NCI-H2107 treated with DMSO at 0.1 percent for 48 hours (cell line): ENCODE results near the gene TOX2.

Source experiments
- DNase-seq: peaks from one replicate; lab custom pipeline; 2025; ENCODE audit not compliant: unreplicated experiment; lab: John Stamatoyannopoulos, UW

TOX2 gene

DNA sequence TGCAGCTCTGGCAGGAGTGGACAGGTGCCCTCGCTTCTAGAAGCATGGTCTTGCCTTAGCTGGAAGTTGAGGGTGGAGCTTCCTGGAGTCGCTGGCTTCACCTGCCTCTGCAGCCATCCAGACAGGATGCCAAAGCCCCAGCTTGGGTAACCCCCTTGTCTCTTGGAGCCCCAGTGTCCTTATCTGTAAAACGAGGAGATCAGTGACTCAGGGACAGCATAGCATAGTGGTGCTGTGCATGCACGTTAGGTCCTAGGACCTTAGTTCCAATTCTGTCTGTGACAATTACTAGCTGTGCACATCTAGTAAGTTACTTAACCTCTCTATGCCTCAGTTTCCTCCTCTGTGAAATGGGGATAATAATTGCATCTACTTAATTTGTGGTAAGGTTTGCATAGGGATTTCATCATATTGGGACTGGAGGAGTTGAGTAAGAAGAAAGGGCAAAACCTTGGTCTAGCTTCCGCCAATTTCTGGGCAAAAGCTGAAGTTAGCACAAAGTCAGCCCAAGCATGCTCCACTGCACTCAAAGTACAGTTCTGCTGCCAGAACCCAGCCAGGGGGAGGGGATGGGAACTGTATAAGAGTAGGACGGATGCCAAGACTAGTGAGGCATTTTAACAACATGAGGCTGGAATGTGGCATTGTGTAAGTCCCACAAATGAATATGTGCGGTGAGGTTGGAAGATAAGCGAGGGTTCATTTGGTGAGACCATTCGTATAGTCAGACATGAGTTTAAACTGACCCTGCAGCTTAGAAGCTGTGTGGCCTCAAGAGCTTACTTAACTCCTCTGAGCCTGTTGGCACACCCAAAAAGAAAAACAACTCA lies 24.5 kb downstream of the TOX2 start:
- DNase-seq, result no peak

DNA sequence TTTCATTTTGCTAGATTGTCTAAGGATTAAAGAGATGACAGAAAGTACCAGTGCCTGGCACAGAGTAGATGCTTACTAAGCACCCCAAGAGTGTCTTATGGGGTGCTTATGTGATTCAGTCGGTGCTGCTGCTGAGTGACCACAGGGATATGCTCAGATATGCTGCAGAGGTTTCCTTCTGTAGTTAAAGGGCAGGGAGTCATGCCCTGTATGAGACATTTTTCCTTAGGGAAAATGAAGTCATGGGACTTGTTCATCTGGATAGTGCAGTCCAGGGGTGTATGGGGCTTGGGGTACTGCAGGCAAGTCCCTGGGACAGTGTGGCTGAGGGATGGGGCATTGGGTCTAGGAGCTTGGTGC lies 25.1 kb downstream of the TOX2 start:
- DNase-seq, result no peak

DNA sequence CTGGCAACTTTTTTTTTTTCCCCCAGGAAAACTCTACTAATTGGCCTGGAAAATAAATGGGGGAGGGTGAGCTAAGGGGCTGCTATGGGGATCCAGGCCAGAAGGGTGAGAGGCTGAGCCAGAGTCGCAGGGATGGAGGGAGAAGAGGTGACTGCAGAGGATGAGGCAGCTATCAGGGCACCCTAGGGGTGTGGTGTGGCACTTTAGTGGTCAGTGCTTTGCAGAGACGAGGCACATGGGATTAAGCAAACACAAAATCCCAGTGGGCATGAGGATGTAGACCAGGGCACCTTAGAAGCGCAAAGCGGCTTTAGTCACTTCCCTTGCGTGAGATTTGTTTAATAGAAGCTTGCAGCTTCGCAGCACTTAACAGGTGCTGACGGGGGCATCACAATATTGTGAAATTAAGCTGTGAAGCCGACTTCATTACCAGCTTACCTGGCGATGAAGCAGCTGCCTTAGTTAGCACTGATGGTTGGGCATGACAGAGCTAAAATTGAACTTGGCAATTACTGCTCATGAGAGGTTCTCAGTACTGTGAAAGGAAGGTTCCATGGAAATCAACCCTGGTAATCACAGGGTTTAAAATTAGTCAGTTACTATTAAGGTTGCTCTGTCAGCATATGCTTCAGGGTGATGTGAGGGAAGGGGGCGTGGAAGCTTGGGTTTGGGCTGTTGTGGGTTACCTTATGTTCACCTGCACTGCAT lies 26.0 kb downstream of the TOX2 start:
- DNase-seq, result peak; percentile 62

DNA sequence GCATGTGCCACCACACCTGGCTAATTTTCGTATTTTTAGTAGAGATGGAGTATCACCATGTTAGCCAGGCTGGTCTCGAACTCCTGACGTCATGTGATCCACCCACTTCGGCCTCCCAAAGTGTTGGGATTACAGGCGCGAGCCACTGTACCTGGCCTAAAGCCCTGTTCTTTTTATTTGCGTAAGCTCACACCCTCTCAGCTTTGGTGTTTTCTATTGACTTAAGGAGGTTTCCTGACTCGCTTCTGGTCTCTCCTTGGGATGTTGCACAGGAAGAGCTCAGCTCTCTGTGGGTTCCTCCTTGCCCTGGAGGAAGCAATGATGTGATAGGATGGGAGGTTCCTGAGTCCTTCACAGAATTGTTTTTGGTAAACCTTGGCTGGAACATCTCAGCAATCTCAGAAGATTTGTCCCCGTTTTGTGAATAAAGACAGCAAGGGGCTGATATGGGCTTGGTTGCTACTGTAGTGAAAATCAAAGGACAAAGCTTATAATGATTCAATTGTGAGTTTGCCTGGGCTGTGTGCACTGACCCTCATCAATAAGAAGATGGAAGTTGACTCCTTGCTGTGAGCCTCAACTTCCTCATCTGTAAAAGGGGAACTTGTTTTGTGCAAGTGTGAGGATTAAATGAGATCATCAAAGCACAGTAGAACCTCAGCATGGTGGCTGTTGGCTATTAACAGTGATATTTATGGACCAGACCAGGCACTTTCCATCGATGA lies 27.0 kb downstream of the TOX2 start:
- DNase-seq, result no peak

DNA sequence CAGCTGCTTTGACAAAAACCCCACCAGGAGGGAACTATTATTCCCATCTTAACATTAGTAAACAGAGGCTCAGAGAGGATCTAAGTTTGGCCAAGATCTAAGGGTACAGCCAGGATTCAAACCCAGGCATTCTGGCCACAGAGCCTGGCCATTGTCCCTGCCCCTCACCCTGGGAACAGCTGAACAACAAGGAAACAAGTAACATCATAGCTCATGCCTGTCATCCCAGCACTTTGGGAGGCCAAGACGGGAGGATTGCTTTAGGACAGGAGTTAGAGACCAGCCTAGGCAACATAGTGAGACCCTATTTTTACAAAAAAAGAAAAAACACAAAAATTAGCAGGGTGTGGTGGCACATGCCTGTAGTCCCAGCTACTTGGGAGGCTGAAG lies 27.5 kb downstream of the TOX2 start:
- DNase-seq, result no peak

DNA sequence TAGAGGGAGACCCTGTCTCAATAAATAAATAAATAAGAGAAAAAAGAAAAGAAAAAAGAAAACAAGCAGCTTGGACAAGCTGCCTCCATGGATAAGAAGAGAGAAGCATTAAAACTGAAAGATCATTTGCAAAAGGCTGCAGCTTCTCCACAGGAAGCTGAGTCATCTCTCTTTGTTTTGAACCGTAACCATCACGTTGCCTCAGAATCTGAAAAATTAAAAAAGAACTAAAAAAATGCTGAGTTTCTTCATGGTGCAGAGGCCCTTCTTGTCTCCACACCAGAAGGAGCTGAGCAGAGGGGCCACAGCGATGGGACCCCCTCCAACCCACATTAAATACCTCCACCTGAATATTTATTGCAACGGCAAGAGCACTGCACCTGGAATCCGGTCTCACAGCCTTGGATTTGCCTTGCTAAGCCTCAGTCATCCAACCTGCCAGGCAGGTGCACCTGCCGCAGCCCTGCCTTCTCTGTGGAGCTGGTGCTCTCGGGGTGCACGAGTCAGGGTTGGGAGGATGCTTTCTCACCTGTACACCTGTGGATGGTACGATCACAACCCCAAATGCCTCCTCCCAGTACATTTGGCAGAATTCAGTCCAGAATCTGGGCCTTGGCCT lies 28.1 kb downstream of the TOX2 start:
- DNase-seq, result peak; percentile 39

GRCh38 chr20:43943725-43944124 lies 29.1 kb downstream of the TOX2 start:
- no peak for DNase-seq

DNA sequence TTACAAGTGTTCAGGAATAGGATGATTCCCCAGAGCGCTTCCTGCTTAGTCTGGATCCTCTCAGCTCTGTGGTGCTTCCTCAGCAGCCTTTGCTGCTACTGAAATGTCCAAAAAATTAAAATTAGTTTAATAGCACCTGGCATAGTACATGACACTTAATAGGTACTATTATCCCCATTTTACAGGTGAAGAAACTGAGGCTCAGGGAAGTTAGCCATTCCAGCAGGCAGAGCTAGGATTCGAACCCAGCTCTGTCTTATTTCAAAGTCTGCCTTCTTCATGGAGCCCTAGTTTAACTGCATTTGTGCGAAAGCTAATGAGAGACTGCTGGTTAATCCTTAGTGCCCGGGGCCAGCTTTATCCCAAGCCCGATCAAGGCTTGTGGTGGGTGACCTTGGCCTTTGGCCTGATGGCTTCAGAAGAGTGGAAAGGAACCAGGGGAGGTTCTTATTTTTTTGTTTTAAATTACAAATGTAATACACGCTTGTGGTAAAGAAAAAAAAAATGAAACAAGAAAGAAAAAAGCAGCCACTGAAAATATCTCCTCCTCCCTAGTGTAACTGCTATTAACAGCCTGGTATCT lies 30.1 kb downstream of the TOX2 start:
- no peak for DNase-seq

DNA sequence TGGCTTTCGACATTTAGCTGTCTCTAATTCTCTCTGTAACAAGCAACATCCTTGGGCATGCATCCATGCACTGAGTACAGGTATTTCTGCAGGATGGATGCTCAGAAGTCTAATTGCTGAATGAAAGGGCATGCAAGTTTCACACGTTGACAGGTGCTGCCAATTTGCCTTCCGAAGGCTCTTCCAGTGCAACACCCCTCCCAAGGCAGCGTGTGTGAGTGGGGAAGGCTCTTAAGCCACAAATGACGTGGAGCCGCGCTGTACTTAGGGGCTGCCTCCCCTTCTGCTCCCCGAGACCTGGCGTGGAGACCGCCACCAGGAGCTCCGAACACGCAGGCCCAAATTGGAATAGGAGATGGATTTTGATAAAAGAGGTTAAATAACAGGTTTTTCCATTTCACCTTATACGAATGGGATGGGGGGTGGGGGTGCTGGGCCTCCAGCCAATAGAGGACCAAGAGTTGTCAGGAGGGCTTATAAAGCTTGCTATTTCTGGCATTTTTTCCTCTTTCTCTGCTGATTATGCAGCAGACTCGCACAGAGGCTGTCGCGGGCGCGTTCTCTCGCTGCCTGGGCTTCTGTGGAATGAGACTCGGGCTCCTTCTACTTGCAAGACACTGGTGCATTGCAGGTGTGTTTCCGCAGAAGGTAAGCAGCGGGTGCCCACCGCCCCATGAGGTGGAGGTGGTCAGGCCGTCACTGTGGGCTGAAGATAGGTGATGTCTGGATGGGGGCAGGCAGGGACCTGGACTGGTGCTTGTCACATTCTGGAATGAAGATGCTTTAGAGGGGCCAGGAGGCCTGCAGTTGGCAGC lies 30.9 kb downstream of the TOX2 start:
- no peak for DNase-seq

DNA sequence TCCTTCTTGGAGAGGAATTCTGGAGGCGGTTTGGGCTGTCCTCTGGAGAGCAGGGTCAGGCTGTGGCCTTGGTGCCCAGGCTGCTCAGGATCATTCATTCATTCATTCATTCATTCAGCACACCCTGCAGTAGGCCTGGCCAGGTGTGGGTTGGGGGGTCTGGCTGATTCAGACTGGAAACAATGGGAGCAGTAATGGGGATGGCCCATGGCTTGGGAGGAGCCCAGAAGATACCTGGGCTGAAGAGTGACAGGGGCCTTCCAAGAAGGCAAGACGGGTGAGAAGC lies 31.5 kb downstream of the TOX2 start:
- DNase-seq, result no peak

GRCh38 chr20:43946659-43947315 lies 32.1 kb downstream of the TOX2 start:
- DNase-seq, result no peak

GRCh38 chr20:43947316-43947710 lies 32.7 kb downstream of the TOX2 start:
- no peak for DNase-seq

DNA sequence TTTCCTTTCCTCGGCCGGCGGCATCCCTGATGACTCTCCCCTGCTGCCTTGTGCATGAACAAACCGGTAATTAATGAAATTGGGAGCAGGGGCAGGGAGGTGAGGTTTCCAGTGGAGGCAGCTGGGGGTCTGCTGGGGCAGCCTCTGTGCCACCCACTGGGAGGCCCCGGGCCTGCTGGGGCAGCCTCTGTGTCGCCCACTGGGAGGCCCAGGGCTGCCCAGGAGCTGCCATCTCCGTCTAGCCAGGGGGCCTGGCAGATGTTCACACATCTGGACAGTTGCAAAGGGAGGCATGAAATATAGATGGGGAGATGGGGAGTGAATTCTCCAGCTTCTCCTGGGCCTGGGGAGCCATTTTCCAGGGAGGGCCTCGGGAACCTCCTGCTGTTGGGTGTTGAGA lies 33.8 kb downstream of the TOX2 start:
- DNase-seq, result no peak

DNA sequence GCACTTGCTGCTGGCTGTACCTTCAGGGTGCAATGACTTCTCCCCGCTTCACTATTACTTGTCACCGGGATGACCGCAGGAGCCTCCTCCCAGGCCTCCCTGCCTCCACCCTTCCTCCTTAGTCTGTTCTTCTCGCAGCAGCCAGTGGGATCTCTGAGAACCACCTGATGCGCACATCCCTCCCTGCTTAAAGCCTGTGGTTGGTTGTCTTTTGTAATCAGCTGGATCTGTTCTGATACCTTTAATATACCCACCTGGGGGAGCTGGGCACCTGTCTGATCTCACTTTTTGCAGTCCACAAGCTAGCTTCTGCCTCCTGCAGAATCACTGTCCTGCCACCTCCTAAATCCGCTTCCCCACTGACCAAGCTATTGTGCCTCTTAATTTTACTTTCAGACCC lies 34.6 kb downstream of the TOX2 start:
- no peak for DNase-seq

DNA sequence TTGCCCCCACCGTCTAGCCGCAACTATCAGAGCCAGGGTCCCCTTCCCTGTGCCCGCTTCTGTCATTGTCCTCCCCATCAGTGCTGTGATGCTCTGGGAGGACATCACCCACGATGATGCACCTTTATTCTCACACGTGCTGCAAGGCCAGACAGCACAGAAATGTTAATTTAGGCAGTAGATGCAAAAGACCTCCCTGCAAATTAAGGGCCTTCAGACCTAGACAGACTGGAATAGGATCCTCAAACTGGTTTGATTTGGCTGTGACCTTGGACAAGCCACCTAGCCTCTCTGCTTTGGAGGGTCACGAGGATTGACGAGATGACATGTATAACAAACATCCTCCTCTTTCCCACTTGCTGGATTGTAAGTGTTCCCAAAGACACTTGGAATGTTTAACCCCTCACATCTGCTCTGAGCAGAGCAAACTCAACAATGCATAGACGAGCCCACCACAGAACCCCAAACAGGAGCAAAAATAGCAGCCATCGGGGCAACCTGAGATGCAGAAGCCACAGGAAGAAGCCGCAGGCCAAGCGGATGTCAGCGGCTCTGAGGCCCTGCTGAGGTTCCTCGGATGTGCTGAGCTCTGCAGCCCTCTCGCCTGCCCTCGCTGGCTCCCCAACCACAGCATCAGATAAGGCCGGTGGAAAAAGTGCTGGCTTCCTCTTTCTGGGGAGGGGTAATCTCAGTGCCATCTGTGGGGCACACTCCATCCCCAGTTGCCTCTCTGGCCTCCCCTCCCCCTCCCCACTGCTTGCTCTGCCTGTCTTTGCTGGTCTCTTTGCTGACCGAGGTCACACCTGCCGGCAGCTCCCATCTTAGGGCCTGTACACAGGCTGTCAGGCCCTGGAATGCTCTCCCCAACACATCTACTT lies 35.3 kb downstream of the TOX2 start:
- DNase-seq, result no peak

DNA sequence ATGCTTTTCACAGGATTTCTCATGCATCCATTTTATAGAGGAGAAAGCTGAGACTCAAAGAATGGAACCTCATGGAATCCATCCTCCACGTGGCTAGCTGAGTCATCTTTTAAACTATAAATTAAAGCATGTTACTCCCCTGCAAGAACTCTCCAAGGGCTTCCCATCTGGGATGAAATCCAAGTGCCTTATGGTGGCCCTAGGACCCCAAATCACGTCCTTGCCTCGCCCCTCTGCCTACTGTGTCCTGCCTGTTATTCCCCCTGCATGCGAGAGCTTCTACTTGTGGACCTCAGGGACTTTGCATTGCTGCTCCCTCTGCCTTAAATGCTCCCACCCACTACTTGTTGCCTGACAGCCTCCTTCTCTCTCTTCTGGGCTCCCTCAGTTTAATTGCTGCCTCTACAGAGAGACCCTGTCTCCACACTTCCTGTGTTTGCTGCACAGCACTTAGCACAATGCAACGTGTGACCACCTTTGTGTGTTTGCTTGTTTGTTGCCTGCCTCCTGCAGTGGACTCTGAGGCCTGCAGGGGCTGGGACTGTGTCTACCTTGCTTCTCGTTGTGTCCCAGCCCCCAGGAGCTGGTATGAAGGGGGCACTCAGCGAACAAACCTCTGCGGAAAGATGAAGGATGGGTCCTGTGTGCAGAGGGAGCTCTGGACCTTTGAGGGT lies 39.4 kb downstream of the TOX2 start:
- DNase-seq, result no peak

DNA sequence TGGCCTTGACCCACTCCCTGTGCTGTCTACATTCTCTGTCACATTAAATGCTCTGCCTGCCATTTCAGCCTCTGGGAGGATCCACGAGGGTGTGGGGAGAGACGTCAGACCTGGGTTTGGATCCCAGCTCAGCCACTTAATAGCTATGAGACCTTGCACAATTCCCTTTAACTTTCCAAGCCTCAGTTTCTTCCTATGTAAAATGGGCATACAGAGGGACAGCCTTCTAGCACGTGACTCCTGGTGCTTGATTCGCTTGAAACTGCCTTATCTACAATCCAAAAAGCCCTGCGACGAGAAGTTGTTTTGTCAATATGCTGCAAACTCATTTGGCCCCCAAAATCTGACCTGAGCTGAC lies 40.0 kb downstream of the TOX2 start:
- DNase-seq, result no peak

- DNase-seq, result no peak
These were observed 40.6 kb downstream of the TOX2 start for GRCh38 chr20:43955062-43955749.
